ENCODE data around the gene PTPN20.
A peak's percentile ranks its signal among the peaks of the same experiment; 100 is the strongest.

Gene PTPN20

DNA sequence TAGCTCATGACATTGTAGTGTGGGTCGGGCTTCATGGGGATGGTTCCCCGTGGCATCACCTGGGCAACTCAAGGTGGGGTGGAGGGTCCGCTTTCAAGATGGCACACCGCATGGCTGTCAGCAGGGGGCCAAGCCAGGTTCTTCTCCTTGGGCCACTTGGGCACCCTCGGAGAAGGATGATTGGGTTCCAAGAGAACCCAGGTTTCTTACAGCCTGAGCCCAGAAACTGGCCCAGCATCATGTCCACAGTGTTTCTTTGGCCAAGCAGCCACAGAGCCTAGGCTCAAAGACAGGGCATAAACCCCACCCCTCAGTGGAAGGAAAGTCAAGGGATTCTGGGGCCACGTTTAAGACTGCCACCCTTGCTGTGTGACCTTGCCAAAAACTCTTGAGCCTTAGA, 110.6 kb downstream of the PTPN20 start:
- DNase-seq (ENCODE audit: low spot score) = no peak

DNA sequence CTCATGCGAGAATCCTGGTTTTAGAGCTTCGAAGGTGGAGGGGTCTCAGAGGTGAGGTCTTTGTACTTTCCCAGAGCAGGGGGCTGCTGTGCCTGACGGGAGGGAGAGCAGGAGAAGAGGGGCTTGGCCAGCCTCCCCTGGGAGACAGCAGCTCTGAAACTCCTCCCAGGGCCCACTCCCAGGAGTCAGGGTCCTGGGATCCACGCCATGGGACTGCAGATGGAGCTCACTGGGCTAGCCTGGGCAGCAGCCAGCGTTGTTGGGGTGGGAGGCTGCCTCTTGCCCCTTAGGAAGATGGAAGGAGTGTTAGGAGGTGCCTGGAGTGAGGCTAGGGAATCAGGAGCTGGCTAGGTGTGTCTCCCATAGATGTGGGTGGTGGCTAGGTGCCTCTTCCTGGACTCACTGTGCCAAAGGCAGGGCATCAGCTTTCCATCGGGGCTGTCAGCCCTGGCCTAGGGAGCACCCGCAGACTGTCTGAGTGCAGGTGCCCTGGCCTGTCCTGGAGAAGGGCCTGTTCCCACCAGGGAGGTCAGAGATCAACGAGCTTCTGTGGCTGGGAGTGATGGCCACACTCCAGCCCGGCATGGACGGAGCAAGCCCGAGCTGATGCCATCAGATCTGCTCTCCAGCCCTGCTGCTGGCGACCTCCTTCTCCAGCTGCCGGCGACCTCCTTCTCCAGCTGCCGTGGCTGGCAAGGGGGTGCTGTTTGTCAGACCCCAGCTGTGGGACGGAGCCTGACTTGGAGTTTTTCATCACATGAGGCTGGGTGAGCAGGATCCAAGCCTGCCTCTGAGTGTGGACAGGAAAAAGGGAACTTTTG, 111.3 kb downstream of the PTPN20 start:
- no peak for DNase-seq (ENCODE audit: low spot score)

DNA sequence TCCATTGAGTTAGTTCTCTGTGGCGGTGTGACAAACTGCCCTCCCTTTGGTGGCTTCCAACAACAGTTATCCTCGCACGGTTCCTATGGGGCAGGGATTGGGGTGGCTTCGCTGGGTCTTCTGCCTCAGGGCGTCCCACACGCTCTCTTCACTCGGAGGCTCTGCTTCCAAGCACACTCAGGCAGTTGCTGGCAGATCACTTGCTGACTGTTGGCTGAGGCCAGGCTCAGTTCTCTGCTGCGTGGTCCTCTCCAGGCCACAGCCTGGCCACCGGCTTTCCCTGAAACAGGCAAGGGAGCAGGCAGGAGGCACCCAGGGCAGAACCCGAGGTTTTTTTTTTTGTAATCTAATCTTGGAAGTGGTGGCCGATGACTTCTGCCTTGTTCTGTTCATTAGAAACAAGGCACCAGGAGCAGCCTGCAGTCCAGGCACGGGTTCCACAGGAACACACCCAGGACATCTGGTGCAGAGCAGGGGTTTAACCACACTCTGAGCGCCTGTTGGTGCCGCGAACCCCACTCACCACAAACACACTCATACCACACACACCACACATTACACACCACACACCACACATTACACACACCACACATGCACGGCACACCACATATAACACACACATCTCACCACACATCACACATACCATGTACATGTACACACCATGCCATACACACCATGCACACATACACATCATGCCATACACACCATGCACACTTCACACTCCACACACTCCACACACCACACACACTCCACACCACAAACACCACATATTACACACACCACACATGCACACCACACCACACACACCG, 112.2 kb downstream of the PTPN20 start:
- no peak for DNase-seq (ENCODE audit: low spot score)

DNA sequence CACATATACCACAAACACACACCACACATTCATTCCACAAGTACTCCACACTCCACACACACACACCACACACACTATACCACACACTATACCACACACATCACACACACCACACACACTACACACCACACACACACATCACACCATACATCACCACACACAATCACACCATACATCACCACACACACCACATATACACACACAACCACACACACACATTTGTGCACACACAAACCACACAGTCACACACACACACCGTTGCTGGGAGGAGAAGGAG, 112.8 kb downstream of the PTPN20 start:
- DNase-seq (ENCODE audit: low spot score) = no peak

DNA sequence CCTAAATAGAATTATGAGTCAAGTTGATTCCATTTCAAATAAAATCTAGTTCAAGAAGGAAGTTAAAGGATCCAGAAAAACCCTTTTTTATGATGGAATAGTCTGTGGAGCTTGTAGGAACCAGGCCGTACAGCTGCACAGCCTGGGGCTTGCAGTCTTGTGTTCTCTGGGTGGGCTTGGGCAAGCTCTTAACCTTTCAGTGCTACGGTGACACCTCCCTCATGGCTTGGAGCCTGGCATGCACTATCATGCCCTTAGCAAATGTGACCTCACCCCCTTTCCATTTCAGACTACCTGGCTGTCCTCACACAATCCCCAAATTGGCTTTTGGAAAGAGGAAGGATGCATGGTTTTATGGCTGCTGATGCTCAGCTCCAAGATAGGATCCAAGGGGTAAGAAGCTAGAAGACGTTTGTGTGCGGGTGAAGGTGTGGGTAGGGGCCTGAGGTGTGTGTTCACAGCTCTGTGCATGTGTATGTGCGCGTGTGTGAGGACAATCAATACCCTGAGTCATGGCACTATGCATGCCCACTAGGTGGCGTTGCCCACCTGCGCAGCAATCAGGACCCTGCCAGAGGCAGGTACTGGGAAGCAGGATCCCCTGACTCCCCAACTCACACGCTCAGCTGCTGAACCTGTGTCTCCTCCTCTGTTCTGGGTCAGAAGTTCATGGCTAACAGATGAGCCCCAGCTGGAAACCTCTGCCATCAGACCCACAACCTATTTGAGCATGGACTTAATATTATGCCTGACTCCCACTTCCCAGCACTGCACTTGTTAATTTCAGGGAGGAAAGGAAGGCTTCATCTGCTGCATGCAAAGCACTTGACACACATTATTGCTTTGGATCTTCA, 113.4 kb downstream of the PTPN20 start:
- DNase-seq (ENCODE audit: low spot score) = peak; percentile 29

DNA sequence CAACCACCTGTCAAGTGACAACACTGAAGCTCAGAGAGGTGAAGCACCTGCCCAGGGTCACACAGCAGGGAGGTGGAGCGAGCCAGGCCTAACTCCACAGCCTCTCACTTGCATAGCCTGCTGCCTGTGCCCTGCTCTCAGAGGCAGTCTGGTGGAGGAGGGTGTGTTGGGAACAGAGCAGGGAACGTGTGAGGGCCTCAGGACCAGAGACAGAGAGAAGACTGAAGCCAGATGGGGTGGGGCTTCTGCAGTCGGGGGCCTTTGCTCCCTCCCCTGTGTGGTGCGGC, 114.0 kb downstream of the PTPN20 start:
- no peak for DNase-seq (ENCODE audit: low spot score)

DNA sequence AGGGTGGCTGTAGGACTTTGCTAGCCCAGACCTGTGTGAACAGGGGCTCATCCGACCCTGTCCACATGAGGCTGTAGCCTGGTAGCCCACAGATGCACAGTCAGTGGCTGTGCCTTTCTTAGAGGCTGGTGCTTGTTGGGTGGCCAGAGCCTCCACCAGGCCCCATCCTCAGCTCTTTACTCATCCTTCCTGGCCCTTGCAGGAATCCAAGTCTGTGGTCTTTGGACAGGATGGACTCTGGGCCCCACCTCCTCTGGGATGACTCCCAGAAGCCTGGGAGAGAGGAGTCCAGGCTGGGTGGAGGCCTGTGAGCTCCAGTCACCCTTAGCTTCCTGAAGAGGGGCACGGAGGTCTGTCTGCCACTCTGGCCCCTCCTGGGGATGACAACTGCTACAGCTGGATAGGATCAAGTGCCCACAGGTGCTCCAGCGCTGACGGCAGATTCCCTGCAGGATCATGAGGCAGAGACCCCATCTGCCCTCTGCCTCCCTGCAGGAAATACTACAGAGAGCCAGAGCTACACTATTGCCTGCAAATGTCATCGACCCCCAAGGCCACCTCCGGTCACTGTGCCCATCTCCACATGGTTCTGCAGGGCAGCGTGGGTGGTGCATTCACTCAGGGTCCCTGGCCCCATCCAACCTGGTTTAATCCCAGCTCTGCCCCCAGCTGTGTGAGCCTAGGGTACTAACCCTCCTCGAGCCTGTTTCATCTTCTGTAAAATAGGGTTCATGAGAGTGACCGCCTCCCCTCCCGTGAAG, 114.5 kb downstream of the PTPN20 start:
- DNase-seq (ENCODE audit: low spot score) = no peak

DNA sequence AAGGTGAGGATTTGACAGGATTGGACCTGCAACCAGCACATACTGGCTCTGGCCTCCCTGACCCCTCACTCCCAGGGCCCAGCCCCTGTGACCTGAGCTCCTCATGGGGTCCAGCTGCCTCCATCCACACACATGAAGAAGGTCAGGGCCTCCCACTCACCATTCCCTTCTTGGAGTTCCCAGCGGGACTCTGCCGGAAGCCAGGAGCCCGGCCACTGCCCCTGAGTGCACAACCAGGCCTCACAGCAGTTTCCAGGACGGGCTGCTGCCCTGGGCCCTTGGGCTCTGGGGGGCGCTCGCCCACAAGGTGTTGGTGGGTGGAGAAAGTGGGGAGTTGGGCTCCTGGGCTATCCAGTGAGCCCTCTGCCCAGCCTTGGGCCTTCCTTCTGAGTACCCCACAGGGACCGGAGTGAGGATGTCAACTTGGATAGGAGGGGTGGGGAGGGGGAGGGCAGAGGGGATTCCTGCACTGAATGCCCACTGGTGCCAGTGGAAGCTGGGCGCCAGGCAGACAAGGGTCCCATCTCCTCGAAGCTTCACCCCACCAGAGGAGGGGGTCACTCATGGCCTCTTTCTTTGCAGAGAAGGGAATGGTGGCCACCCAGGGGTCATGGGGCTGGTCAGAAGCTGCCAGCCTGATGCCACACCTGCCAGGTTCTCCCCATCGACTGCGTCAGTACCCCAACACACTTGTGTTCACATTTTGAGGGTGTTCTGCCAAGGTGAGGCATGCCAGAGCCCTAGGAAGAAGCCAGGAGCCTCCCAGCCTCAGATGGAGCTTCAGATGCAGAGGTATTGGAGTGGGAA, 115.3 kb downstream of the PTPN20 start:
- no peak for DNase-seq (ENCODE audit: low spot score)

DNA sequence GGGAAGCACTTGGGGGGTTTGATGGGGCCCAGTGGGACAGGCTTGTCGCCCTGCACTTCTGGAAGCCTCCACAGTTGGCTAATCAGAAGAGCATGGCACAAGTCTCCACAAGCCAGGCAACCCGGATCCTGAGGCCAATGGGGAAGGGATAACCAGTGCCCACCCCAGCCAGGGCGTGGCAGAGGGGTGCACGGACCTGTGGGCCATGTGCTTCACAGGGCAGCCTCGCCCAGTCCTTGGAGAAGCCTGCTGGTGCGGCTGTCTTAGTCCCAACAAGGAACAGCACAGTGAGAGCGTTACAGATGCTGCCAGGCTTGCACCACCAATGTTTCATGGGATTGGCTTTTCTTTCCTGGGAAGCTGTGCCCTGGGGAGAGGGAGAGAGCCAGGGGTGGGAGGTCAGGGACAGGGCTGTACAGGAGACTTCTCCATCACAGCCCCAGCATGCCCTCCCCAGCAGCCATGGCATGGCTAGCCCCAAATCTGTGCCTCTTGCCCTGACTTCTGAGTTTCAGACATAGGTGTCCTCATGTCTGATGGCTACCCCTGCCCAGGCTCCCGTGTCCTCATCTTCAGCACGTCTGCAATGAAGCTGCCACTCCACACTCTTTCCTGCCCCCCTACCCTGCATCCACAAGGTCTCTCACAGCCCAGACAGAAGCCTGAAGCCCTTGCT, 116.0 kb downstream of the PTPN20 start:
- DNase-seq (ENCODE audit: low spot score) = no peak

DNA sequence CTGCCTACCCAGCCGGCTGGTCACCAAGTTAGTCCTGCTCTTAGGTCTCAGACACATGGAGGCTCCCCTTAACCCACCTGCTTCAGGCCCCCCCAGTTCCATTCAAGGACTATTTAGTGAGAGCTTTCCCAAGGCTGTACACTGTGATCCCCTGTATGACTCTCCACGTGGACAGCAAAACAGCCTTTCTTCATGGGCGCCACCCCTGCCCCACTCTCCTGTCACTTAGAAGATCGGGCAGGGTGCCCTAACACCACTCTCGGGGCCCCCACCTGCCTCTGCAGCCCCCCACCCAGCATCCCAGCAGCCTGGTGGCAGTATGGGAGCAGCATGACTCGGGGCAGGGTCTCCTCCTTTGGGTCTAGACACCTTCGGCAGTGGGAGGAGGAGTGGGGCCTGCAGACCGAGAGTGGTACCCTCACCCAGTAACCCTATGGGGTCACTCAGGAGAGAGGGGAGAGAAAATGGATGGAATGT, 116.6 kb downstream of the PTPN20 start:
- no peak for DNase-seq (ENCODE audit: low spot score)

DNA sequence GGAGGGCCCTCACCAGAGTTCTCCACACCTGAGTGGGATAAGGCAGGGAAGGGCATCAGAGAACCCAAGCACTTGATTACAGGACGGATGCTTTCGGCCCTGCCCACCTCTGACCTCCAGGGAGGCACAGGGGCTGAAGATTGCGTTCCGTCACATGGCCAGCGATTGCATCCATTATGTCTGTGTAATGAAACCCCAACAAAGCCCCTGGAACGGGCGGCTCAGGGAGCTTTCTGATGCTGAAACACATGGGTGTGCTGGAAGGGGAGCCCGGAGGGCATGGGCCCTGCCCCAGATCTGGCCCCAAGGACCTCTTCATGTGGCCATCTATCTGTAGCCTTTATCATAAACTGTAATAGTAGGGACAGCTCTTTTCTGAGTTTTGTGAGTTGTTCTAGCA, 117.2 kb downstream of the PTPN20 start:
- no peak for DNase-seq (ENCODE audit: low spot score)

DNA sequence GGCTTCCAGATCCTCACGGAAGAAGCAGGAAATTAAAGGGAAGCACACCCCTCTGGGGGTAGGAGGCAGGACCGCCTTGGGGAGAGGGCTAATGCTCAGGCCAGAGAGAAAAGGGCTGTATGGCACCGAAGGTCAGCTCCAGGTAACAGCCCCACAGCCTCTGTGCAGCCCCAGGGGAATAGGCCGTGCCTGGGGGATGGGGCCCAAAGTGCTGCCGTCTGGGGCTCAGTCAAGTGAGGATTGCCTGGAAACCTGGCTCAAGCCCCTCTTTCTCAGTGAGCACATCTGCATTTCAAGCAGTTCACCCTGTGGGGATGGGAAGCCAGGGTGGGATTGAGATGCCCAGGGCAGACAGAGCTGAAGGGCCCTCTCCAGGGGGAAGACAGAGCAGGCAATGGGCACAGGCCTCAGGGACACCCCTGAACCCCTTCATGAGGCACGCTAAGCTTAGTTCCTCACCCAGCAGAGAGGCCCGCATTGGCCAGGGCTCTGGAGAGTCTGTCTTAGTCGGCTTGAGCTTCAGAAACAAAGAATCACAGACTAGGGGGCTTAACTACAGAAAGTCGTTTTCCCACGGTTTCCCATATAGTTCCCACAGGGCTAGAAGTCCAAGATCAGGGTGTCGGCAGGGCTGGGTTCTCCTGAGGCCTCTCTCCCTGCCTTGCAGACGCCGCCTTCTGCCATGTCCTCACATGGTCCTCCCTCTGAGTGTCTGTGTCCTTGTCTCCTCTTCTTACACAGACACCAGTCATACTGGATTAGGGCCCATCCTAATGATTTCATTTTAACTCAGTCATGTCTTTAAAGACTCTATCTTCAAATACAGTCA, 118.2 kb downstream of the PTPN20 start:
- no peak for DNase-seq (ENCODE audit: low spot score)

DNA sequence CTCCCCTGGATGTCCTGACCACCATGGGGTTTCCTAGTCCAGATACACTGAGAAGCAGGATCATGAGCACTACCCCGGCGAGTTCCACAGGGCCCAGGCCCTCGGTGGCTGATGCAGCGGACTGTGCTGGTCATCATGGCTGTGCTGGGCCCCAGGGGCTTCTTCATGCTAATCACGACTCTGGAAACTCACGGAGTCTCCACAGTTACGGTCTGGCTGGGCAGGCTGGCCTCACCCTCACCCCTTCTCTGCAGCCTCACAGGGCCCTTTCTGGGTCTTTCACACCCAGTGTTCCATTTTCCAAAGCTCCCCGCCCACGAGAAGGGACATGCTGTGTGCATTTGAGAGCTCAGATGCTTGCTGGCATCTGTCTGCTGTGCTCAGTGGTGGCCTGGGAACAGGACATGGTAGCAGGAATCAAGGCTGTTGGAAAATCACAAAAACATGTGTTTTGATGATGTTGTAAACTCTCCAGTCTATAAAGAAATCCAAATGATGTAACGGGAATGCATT, 119.0 kb downstream of the PTPN20 start:
- DNase-seq (ENCODE audit: low spot score) = no peak

DNA sequence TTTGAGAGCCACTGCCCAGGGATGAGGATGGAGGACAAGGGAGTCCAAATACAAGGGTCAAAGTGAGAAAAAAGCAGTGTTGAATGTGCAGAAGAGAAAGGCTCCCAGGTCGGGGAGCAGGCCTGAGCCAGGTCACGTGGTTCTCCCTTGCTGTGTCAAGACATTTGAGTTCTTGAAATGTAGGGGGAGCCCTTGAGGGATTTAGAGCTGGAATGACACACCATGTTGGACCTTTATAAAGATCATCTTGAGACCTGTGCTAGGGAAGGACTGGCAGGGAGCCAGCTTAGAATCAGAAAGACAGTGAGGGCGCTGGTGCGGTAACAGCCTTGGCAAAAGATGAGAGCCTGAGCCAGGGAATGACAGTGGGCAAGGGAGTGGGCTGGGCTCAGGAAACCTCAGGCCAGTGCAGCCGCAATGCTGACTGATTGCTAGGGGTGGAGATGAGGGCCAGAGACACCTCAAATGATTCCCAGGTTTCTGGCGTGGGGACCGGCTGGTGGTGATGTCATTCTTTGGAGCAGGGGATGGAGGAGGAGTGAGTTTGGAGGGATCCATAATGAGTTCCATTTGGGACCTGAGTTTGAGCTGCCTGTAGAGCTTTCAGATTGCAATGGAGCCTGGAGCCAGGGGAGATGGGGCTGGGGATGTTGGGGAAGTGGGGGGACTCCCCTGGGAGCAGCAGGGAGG, 120.1 kb downstream of the PTPN20 start:
- no peak for DNase-seq (ENCODE audit: low spot score)

DNA sequence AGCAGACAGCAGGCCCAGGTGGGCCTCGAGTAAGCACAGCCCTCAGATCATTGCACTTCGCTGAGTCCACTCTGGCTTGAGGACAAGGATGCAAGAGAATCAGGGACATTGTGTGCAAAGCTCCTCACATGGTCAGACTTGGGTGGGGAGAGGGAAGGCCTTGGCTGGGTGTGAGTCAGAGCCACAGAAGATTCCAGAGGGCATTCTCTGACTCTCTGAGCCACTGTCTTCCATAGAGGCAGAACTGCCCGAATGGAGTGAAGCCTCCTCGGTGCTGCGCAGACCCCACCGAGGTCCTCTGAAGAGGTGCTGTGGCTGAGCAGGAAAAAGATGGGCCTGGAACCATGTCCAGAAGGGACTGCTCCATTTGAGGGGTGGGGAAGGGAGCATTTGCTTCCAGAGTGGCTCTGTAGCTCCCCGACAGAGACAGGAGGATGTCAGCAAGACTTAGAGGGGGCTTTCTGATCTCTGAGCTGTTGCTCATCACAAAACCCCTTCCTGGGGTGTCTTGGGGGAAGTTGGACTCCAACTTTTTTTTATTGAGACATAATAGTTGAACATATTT, 120.8 kb downstream of the PTPN20 start:
- DNase-seq (ENCODE audit: low spot score) = no peak

DNA sequence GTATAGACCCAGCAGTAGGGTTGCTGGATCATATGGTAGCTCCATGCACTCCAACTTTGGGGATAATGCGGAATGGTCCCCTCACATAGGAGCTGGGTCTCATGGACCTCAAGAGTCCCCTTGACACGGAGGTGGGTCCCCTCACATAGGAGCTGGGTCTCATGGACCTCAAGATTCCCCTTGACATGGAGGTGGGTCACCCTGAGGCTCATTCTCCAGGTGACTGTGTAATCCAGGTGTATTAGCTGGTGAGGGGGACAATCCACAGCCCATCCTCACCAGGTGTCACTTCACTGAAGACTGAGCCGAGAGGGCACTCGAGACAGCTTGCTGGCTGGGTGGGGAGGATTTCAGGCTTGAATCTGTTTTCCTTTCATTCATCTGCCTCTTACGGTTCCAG, 121.9 kb downstream of the PTPN20 start:
- no peak for DNase-seq (ENCODE audit: low spot score)

DNA sequence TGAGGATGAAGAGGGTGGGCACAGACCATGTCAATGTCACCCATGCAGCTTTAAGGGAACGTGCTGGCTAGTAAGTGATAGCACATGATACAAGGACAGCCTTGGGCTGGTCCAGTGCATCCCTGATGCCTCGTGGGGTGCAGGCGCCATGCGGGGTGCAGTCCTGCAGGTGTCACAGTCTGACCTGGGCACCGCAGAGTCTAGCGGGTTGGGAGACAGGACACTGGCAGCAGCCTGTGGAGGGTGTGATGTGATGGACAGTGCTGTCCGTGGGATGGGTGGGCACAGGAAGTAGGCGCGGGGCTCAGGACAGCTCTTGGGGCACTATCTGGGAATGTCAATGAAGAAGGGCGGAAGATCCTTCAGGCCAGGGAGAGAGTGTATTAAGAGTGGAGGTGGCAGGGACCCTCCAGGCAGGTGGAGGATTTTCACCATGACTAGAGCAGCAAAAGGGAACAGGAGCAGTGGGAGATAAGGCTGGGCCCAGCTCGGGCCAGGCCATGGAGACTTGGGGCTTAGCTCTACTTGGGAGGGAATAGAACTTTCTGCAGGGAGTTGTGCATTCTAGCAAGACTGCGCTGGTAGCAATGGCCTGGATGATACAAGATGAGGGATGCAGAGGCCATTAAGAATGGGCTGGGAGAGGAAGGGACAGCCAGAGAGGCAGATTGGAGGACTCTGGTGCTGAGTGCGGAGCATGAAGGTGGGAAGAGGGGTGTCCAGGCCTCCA, 122.5 kb downstream of the PTPN20 start:
- no peak for DNase-seq (ENCODE audit: low spot score)

Data from hematopoietic multipotent progenitor cell treated with erythropoietin and hydrocortisone succinate and interleukin-3 and kit ligand, for 17 days (in vitro differentiated cells).